Body of pancreas (tissue), 4 donors: ENCODE results near the gene LTBR.

Source experiments
- POLR2A ChIP-seq, 3 donors: fragments of 450-650 bp; IDR thresholded peaks; one replicate each; pipeline ENCODE4 v1.6.1; 2016; ENCODE audit warnings: antibody characterized with exemption in 3 of 3, mild to moderate bottlenecking in 2 of 3
- TF ChIP-seq, protein P1 (sequence below), 7 experiments: fragments of 450-650 bp in 4 of 7; fragments of 200-600 bp in 3 of 7; sonication (generic) in 3 of 7; IDR thresholded peaks; one replicate each; pipeline ENCODE4 v1.5.1; 2016 to 2019; ENCODE audit warnings: antibody characterized with exemption in 7 of 7

DNA sequence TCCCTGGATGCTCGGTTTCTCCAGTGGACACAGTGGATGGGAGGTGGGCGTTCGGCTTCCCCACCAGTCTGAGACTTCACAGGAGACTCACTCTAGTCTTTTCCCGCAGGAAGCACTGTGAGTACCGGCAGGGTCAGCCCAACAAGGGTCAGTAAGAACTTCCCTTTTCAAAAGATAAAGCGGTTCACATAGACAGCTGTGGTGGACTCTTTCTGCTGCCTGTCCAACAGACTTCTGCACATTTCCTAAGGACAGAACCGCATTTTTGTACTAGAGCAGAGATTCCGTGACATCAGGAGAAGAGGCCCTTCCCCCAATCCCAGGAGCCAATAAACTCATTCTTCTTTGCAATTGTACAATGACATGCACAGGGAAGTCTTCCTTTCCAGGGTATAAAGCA is 10.4 kb downstream of the LTBR start:
- TF ChIP-seq, protein P1, sequence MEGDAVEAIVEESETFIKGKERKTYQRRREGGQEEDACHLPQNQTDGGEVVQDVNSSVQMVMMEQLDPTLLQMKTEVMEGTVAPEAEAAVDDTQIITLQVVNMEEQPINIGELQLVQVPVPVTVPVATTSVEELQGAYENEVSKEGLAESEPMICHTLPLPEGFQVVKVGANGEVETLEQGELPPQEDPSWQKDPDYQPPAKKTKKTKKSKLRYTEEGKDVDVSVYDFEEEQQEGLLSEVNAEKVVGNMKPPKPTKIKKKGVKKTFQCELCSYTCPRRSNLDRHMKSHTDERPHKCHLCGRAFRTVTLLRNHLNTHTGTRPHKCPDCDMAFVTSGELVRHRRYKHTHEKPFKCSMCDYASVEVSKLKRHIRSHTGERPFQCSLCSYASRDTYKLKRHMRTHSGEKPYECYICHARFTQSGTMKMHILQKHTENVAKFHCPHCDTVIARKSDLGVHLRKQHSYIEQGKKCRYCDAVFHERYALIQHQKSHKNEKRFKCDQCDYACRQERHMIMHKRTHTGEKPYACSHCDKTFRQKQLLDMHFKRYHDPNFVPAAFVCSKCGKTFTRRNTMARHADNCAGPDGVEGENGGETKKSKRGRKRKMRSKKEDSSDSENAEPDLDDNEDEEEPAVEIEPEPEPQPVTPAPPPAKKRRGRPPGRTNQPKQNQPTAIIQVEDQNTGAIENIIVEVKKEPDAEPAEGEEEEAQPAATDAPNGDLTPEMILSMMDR (IDR thresholded peaks at IDR 0.05), result no peak
- TF ChIP-seq POLR2A (IDR thresholded peaks at IDR 0.05), result peak in 1 of 3 donors; percentile 44
